ENCODE results near the gene ZCCHC8. TPM values are rescaled to one million over a fixed set of nuclear protein-coding genes. Genes with fewer than 3 reads are reported as not detected.

Gene ZCCHC8
- total and polyA plus RNA-seq, 7 donors, result 10.2 to 21.4 (median 16.8) TPM

GRCh38 chr12:122458105-122459035, 42.4 kb downstream of the ZCCHC8 start:
- Histone ChIP-seq H3K27me3 (no peaks in the 10 kb centered on the region), H3K9me3 (no peaks in the 10 kb centered on the region), H3K4me1 (no peaks in the 10 kb centered on the region), H3K27ac (no peak overlapping the region), H3K4me3 (no peak overlapping the region), H3K36me3 (no peaks in the 10 kb centered on the region)
- 96% methylated on average over 17 of the region's 17 CpGs for WGBS, 2 donors
- intact Hi-C loops (cut with DNase I), result no loop called here
- peak; percentile 27 for DNase-seq
- TF ChIP-seq POLR2A (IDR thresholded peaks at IDR 0.05), result no peak
- no peak for TF ChIP-seq EP300 (IDR thresholded peaks at IDR 0.05)
- TF ChIP-seq CTCF (IDR thresholded peaks at IDR 0.05), result no peak
- no peak for TF ChIP-seq POLR2AphosphoS5 (IDR thresholded peaks at IDR 0.05)

GRCh38 chr12:122457627-122458026, 43.1 kb downstream of the ZCCHC8 start:
- TF ChIP-seq EP300 (IDR thresholded peaks at IDR 0.05) (no peak), POLR2A (IDR thresholded peaks at IDR 0.05) (no peak), POLR2AphosphoS5 (IDR thresholded peaks at IDR 0.05) (no peak), CTCF (IDR thresholded peaks at IDR 0.05) (no peak)
- intact Hi-C loops (cut with DNase I), result no loop called here
- 75 to 77% methylated on average over 2 of the region's 2 CpGs for WGBS, 2 donors
- Histone ChIP-seq H3K36me3 (no peaks in the 10 kb centered on the region), H3K9me3 (no peaks in the 10 kb centered on the region), H3K4me1 (no peaks in the 10 kb centered on the region), H3K27me3 (no peaks in the 10 kb centered on the region), H3K27ac (no peak overlapping the region), H3K4me3 (no peak overlapping the region)
- DNase-seq, result no peak

GRCh38 chr12:122454739-122455138, 46.0 kb downstream of the ZCCHC8 start:
- no peak overlapping the region for H3K27ac ChIP-seq
- no peaks in the 10 kb centered on the region for H3K9me3 ChIP-seq
- peak; percentile 8 for DNase-seq
- no peak overlapping the region for H3K4me3 ChIP-seq
- H3K27me3 ChIP-seq, result no peaks in the 10 kb centered on the region
- no peak for TF ChIP-seq POLR2A (IDR thresholded peaks at IDR 0.05)
- TF ChIP-seq EP300 (IDR thresholded peaks at IDR 0.05), result no peak
- no peak for TF ChIP-seq CTCF (IDR thresholded peaks at IDR 0.05)
- no peak for TF ChIP-seq POLR2AphosphoS5 (IDR thresholded peaks at IDR 0.05)
- 65 to 78% methylated on average over 6 of the region's 6 CpGs for WGBS, 2 donors
- no peaks in the 10 kb centered on the region for H3K4me1 ChIP-seq
- intact Hi-C loops (cut with DNase I), result no loop called here
- H3K36me3 ChIP-seq, result no peaks in the 10 kb centered on the region

- intact Hi-C loops (cut with DNase I), result no loop called here
- no peak overlapping the region for H3K27ac ChIP-seq
- no peaks in the 10 kb centered on the region for H3K4me1 ChIP-seq
- H3K36me3 ChIP-seq, result no peaks in the 10 kb centered on the region
- WGBS, 2 donors, result 93% methylated on average over 12 of the region's 12 CpGs
- no peaks in the 10 kb centered on the region for H3K9me3 ChIP-seq
- no peak for TF ChIP-seq POLR2AphosphoS5 (IDR thresholded peaks at IDR 0.05)
- TF ChIP-seq EP300 (IDR thresholded peaks at IDR 0.05), result no peak
- TF ChIP-seq POLR2A (IDR thresholded peaks at IDR 0.05), result no peak
- TF ChIP-seq CTCF (IDR thresholded peaks at IDR 0.05), result no peak
- no peak overlapping the region for H3K4me3 ChIP-seq
- H3K27me3 ChIP-seq, result no peaks in the 10 kb centered on the region
- DNase-seq, result peak; percentile 29
Measured at GRCh38 chr12:122454250-122454721, 46.4 kb downstream of the ZCCHC8 start.

Data from sigmoid colon (tissue), 7 donors.